SK-N-SH treated with all-trans-retinoic acid at 6 μM for 48 hours (cell line): ENCODE results near the gene PDGFA.

Experiments
- ATAC-seq: fragments of 200-7000 bp; cut with Tn5 transposase; 3 replicates; pipeline ENCODE4 v1.9.1; 2020; ENCODE audit warnings: mild to moderate bottlenecking, moderate library complexity
- BACH2 ChIP-seq: fragments of 250-450 bp; sonication (Bioruptor Pico); IDR thresholded peaks from 2 replicates; pipeline ENCODE4 v1.9.0; 2021; ENCODE audit warnings: mild to moderate bottlenecking, borderline replicate concordance
- CSDC2 ChIP-seq: fragments of 250-450 bp; sonication (Bioruptor Pico); IDR thresholded peaks from 2 replicates; pipeline ENCODE4 v1.5.0; 2020; ENCODE audit warnings: mild to moderate bottlenecking, moderate library complexity
- RARB ChIP-seq: fragments of 250-450 bp; sonication (Bioruptor Pico); IDR thresholded peaks from 2 replicates; pipeline ENCODE4 v1.8.0; 2021; ENCODE audit warnings: mild to moderate bottlenecking, moderate library complexity
- TCF4 ChIP-seq: fragments of 250-450 bp; sonication (Bioruptor Pico); IDR thresholded peaks from 2 replicates; pipeline ENCODE4 v1.8.0; 2021; ENCODE audit warnings: mild to moderate bottlenecking, moderate library complexity, borderline replicate concordance
- ZC3H10 ChIP-seq: fragments of 250-450 bp; sonication (Bioruptor Pico); IDR thresholded peaks from 2 replicates; pipeline ENCODE4 v1.5.1; 2021; ENCODE audit warnings: mild to moderate bottlenecking, moderate library complexity
- ZFP3 ChIP-seq: fragments of 250-450 bp; sonication (Bioruptor Pico); IDR thresholded peaks from 2 replicates; pipeline ENCODE4 v1.5.0; 2020; ENCODE audit warnings: mild to moderate bottlenecking, moderate library complexity
- ZFP30 ChIP-seq: fragments of 450-650 bp; formaldehyde crosslinking; IDR thresholded peaks from 2 replicates; pipeline ENCODE4 v1.5.0; 2022; ENCODE audit warnings: mild to moderate bottlenecking, moderate library complexity
- ZNF565 ChIP-seq: fragments of 450-650 bp; formaldehyde crosslinking; conservative IDR thresholded peaks from 2 replicates; pipeline ENCODE4 v1.5.0; 2020; ENCODE audit warnings: low read depth, mild to moderate bottlenecking, moderate library complexity
- ZNF8 ChIP-seq: fragments of 450-650 bp; formaldehyde crosslinking; IDR thresholded peaks from 2 replicates; pipeline ENCODE4 v1.5.0; 2020; ENCODE audit warnings: mild to moderate bottlenecking, moderate library complexity
- TF ChIP-seq, protein P1 (sequence below): fragments of 250-450 bp; sonication (Bioruptor Pico); IDR thresholded peaks from 2 replicates; pipeline ENCODE4 v1.8.0; 2021; ENCODE audit warnings: low read depth, mild to moderate bottlenecking, moderate library complexity, borderline replicate concordance
- TF ChIP-seq, protein P2 (sequence below): fragments of 250-450 bp; sonication (Bioruptor Pico); IDR thresholded peaks from 2 replicates; pipeline ENCODE4 v1.8.0; 2020; ENCODE audit warnings: mild to moderate bottlenecking, moderate library complexity, borderline replicate concordance
- TF ChIP-seq, protein P3 (sequence below): fragments of 250-450 bp; sonication (Bioruptor Pico); IDR thresholded peaks from 2 replicates; pipeline ENCODE4 v1.5.1; 2020; ENCODE audit warnings: low read depth, mild to moderate bottlenecking, moderate library complexity
- TF ChIP-seq, protein P4 (sequence below): fragments of 250-450 bp; sonication (Bioruptor Pico); IDR thresholded peaks from 2 replicates; pipeline ENCODE4 v1.5.0; 2020; ENCODE audit warnings: mild to moderate bottlenecking, moderate library complexity

The PDGFA gene

DNA sequence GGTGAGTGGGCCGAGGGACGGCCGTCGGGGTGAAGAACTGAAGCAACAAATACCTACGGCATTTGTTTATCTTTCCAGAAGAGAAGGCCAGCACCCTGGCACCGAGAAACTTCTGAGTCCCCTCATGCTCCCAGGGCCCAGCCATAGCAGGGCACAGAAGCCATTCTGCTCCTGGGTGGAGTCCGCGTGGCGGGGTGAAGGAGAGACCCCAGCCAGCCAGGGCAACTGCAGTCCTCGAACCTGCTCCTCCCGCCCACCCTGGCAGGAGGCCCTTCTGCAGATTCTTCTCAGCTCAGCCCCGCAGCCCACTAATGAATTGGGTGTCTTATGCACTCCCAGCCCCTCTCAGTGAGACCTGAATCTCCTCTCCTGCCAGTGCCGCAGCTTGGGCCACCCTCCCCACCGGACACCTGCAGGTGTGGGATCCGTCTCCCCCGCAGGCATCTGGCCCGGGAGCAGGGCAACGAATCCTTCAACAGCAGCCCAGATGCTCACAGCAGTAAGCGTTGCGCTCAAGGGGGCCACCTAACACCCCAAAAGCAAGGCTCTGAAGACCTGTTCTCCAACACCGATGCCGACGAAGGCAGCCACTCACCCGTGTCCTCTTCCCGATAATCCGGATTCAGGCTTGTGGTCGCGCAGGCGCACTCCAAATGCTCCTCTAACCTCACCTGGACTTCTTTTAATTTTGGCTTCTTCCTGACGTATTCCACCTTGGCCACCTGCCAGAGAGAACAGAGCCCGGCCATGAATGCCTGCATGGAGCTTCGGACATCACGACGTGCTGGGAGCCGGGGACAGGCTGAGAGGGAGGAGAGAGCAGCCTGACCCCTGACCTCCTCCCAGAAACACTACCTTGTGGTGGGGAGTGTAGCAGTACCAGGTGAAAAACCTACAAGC lies 18.9 kb downstream of the PDGFA start:
- TF ChIP-seq, protein P1, sequence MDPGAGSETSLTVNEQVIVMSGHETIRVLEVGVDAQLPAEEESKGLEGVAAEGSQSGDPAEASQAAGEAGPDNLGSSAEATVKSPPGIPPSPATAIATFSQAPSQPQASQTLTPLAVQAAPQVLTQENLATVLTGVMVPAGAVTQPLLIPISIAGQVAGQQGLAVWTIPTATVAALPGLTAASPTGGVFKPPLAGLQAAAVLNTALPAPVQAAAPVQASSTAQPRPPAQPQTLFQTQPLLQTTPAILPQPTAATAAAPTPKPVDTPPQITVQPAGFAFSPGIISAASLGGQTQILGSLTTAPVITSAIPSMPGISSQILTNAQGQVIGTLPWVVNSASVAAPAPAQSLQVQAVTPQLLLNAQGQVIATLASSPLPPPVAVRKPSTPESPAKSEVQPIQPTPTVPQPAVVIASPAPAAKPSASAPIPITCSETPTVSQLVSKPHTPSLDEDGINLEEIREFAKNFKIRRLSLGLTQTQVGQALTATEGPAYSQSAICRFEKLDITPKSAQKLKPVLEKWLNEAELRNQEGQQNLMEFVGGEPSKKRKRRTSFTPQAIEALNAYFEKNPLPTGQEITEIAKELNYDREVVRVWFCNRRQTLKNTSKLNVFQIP (CRISPR knock-in tag), result no peak
- TF ChIP-seq ZNF8, result no peak
- ATAC-seq, result no peak

DNA sequence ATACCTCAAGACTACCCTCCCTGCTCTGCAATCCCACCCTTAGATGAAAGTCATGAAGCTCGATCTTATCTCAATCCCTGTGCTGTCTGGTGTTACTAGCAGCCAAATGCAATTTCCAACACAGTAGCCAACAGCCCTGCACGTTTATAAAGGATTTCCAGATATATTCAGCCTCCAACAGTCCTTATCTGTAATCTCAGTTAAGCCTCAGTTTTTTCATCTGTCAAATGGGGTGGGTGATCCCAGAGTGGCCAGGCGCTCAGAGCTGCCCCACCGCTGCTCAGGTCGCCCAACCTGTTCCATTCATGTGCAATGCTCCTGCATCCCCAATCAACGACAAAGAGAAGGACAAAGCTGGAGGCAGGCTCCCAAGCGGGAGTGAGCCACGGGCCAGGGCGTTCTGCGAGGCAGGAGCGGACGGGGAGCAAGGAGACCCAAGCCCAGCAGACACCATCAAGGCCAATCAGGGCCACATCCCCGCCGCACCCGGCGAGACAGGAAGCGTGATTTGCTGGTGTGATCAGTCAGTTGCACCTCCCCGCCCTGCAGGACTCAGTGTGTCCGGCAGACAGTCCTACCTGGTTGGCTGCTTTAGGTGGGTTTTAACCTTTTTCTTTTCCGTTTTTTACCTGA lies 19.7 kb downstream of the PDGFA start:
- TF ChIP-seq ZC3H10 (CRISPR knock-in tag) (no peak), BACH2 (CRISPR knock-in tag) (no peak), ZNF8 (no peak), RARB (CRISPR knock-in tag) (no peak), ZNF565 (no peak), ZFP3 (no peak), CSDC2 (CRISPR knock-in tag) (no peak)
- TF ChIP-seq, protein P1 (CRISPR knock-in tag), result no peak
- TF ChIP-seq, protein P2, sequence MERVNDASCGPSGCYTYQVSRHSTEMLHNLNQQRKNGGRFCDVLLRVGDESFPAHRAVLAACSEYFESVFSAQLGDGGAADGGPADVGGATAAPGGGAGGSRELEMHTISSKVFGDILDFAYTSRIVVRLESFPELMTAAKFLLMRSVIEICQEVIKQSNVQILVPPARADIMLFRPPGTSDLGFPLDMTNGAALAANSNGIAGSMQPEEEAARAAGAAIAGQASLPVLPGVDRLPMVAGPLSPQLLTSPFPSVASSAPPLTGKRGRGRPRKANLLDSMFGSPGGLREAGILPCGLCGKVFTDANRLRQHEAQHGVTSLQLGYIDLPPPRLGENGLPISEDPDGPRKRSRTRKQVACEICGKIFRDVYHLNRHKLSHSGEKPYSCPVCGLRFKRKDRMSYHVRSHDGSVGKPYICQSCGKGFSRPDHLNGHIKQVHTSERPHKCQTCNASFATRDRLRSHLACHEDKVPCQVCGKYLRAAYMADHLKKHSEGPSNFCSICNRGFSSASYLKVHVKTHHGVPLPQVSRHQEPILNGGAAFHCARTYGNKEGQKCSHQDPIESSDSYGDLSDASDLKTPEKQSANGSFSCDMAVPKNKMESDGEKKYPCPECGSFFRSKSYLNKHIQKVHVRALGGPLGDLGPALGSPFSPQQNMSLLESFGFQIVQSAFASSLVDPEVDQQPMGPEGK (CRISPR knock-in tag), result no peak
- TF ChIP-seq, protein P3, sequence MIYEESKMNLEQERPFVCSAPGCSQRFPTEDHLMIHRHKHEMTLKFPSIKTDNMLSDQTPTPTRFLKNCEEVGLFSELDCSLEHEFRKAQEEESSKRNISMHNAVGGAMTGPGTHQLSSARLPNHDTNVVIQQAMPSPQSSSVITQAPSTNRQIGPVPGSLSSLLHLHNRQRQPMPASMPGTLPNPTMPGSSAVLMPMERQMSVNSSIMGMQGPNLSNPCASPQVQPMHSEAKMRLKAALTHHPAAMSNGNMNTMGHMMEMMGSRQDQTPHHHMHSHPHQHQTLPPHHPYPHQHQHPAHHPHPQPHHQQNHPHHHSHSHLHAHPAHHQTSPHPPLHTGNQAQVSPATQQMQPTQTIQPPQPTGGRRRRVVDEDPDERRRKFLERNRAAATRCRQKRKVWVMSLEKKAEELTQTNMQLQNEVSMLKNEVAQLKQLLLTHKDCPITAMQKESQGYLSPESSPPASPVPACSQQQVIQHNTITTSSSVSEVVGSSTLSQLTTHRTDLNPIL (CRISPR knock-in tag), result no peak
- TF ChIP-seq, protein P4, sequence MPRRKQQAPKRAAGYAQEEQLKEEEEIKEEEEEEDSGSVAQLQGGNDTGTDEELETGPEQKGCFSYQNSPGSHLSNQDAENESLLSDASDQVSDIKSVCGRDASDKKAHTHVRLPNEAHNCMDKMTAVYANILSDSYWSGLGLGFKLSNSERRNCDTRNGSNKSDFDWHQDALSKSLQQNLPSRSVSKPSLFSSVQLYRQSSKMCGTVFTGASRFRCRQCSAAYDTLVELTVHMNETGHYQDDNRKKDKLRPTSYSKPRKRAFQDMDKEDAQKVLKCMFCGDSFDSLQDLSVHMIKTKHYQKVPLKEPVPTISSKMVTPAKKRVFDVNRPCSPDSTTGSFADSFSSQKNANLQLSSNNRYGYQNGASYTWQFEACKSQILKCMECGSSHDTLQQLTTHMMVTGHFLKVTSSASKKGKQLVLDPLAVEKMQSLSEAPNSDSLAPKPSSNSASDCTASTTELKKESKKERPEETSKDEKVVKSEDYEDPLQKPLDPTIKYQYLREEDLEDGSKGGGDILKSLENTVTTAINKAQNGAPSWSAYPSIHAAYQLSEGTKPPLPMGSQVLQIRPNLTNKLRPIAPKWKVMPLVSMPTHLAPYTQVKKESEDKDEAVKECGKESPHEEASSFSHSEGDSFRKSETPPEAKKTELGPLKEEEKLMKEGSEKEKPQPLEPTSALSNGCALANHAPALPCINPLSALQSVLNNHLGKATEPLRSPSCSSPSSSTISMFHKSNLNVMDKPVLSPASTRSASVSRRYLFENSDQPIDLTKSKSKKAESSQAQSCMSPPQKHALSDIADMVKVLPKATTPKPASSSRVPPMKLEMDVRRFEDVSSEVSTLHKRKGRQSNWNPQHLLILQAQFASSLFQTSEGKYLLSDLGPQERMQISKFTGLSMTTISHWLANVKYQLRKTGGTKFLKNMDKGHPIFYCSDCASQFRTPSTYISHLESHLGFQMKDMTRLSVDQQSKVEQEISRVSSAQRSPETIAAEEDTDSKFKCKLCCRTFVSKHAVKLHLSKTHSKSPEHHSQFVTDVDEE (CRISPR knock-in tag), result no peak
- ATAC-seq, result no peak

DNA sequence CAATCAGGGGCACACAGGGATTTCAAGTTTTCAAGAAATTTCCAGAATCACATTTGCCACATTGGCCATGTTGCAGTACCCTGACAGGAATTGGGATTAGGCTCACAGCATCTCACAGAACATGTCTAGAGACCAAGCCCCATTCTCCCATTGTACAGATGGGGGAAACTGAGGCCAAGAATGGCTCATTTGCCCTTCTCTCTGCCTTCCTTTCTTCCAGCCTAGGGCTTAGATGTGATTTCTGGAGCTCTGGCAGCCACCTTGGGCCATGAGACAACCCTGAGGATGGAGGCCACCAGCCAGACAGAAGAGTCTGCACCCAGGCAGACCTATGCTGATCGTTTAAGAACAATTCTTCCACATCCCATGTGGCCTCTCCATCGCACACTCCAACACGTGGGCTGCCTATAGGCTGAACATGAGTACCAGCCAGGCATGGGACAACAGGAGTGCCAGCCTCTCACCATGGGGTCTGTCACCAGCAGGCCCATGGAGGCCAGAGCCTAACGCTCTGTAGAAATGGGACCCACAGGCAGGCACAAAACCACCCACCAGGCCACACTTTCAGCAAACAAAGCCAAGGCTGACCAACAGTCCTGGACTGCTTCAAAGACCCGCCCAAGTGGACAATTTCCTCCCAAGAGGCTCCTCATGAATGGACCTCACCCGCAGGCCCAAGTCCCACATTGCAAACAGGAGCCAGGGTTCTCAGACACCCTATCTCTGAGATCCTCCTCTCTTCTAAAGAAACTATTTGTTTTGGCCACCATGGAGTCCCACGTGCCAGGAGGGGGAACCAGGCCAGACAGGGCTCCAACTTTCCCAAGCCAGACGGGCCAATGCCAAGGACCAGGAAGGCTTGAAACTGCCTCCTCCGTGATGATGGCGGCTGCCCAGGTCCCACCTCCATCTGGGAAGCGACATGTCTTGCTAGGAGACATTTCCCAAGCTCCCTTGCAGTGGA lies 20.7 kb downstream of the PDGFA start:
- ATAC-seq, result no peak

More for the DNA sequence above, 20.7 kb downstream of the PDGFA start:
- no peak for TF ChIP-seq ZC3H10 (CRISPR knock-in tag)
- no peak for TF ChIP-seq TCF4 (CRISPR knock-in tag)
- TF ChIP-seq, protein P1 (CRISPR knock-in tag), result no peak
- no peak for TF ChIP-seq ZFP30 (CRISPR knock-in tag)
